H9 (cell line): ENCODE data around the gene SLC39A7. TPM values are rescaled to one million over a fixed set of nuclear protein-coding genes. Genes with fewer than 3 reads are reported as not detected.
A peak's percentile ranks its signal among the peaks of the same experiment; 100 is the strongest.

Experiments
- DNase-seq: peaks from one replicate; pipeline ENCODE4 v3.0.0-alpha.2; 2017
- H2AFZ ChIP-seq: one replicate; pipeline ENCODE4 v1.6.1; 2013; ENCODE audit warnings: mild to moderate bottlenecking, low read length, control low read depth, moderate library complexity
- H2AK5ac ChIP-seq: 2 replicates; pipeline ENCODE4 v1.6.1; 2013; ENCODE audit warnings: low read length, control low read depth, mixed read lengths; ENCODE audit not compliant: insufficient read length
- H2BK120ac ChIP-seq: one replicate; pipeline ENCODE4 v1.6.1; 2013; ENCODE audit warnings: low read depth, mild to moderate bottlenecking, low read length, control low read depth, inconsistent platforms; ENCODE audit not compliant: poor library complexity, severe bottlenecking
- H2BK12ac ChIP-seq: 2 replicates; pipeline ENCODE4 v1.6.1; 2013; ENCODE audit warnings: low read length, control low read depth, mixed read lengths, low read depth; ENCODE audit not compliant: insufficient read length
- H2BK15ac ChIP-seq: 2 replicates; pipeline ENCODE4 v1.6.1; 2013; ENCODE audit warnings: low read depth, low read length, control low read depth
- H2BK20ac ChIP-seq: one replicate; pipeline ENCODE4 v1.6.1; 2013; ENCODE audit warnings: low read depth, mild to moderate bottlenecking, low read length, control low read depth, inconsistent platforms; ENCODE audit not compliant: poor library complexity, severe bottlenecking
- H2BK5ac ChIP-seq: 2 replicates; pipeline ENCODE4 v1.6.1; 2013; ENCODE audit warnings: low read length, control low read depth, mixed read lengths; ENCODE audit not compliant: insufficient read length
- H3K14ac ChIP-seq: 2 replicates; pipeline ENCODE4 v1.6.1; 2013; ENCODE audit warnings: low read length, control low read depth; ENCODE audit not compliant: insufficient read depth
- H3K18ac ChIP-seq: 2 replicates; pipeline ENCODE4 v1.6.1; 2013; ENCODE audit warnings: low read depth, mild to moderate bottlenecking, mixed read lengths, low read length, control low read depth; ENCODE audit not compliant: insufficient read length
- H3K23ac ChIP-seq: 2 replicates; pipeline ENCODE4 v1.6.1; 2013; ENCODE audit warnings: low read length, control low read depth, mixed read lengths, low read depth; ENCODE audit not compliant: insufficient read length
- H3K23me2 ChIP-seq: 2 replicates; pipeline ENCODE4 v1.6.1; 2013; ENCODE audit warnings: low read depth, mild to moderate bottlenecking, mixed read lengths, low read length, control low read depth; ENCODE audit not compliant: insufficient read length, poor library complexity, severe bottlenecking
- H3K27ac ChIP-seq: 2 replicates; pipeline ENCODE4 v1.5.1; 2013; ENCODE audit warnings: low read length, control low read depth, mixed read lengths, low read depth; ENCODE audit not compliant: insufficient read length
- H3K27me3 ChIP-seq: 2 replicates; pipeline ENCODE4 v1.6.1; 2013; ENCODE audit warnings: low read length, control low read depth, inconsistent platforms; ENCODE audit not compliant: insufficient read depth
- H3K4ac ChIP-seq: 2 replicates; pipeline ENCODE4 v1.6.1; 2013; ENCODE audit warnings: low read depth, mild to moderate bottlenecking, control low read depth, inconsistent platforms, low read length, moderate library complexity
- H3K4me1 ChIP-seq: 2 replicates; pipeline ENCODE4 v1.6.1; 2013; ENCODE audit warnings: low read length, control low read depth, inconsistent platforms; ENCODE audit not compliant: insufficient read depth
- H3K4me2 ChIP-seq: 2 replicates; pipeline ENCODE4 v1.6.1; 2013; ENCODE audit warnings: low read length, control low read depth, mixed read lengths; ENCODE audit not compliant: insufficient read length, insufficient read depth
- H3K56ac ChIP-seq: 2 replicates; pipeline ENCODE4 v1.6.1; 2013; ENCODE audit warnings: low read depth, mild to moderate bottlenecking, mixed read lengths, low read length, control low read depth; ENCODE audit not compliant: insufficient read length
- H3K79me1 ChIP-seq: 2 replicates; pipeline ENCODE4 v1.6.1; 2013; ENCODE audit warnings: low read depth, mild to moderate bottlenecking, moderate library complexity, low read length, control low read depth, inconsistent platforms; ENCODE audit not compliant: insufficient read depth, poor library complexity, severe bottlenecking
- H3K79me2 ChIP-seq: 2 replicates; pipeline ENCODE4 v1.6.1; 2013; ENCODE audit warnings: low read length, control low read depth, inconsistent platforms; ENCODE audit not compliant: insufficient read depth
- H3K9ac ChIP-seq: 2 replicates; pipeline ENCODE4 v1.6.1; 2013; ENCODE audit warnings: low read length, control low read depth, mixed read lengths; ENCODE audit not compliant: insufficient read length; ENCODE audit errors: extremely low read depth
- H3K9me3 ChIP-seq: one replicate; pipeline ENCODE4 v1.6.1; 2013; ENCODE audit warnings: low read depth, low read length, inconsistent platforms; ENCODE audit not compliant: control insufficient read depth
- H3T11ph ChIP-seq: one replicate; pipeline ENCODE4 v1.6.1; 2013; ENCODE audit warnings: mild to moderate bottlenecking, low read length, control low read depth, inconsistent platforms
- H4K20me1 ChIP-seq: one replicate; pipeline ENCODE4 v1.6.1; 2013; ENCODE audit not compliant: control insufficient read depth, insufficient read length, insufficient read depth
- H4K5ac ChIP-seq: 2 replicates; pipeline ENCODE4 v1.6.1; 2013; ENCODE audit warnings: low read depth, mild to moderate bottlenecking, mixed read lengths, low read length, control low read depth; ENCODE audit not compliant: insufficient read length
- H4K8ac ChIP-seq: replicated peaks from 2 replicates; pipeline ENCODE4 v1.6.1; 2013; ENCODE audit warnings: low read length, control low read depth, mixed read lengths, low read depth; ENCODE audit not compliant: insufficient read length
- H4K91ac ChIP-seq: 2 replicates; pipeline ENCODE4 v1.6.1; 2013; ENCODE audit warnings: low read depth, mild to moderate bottlenecking, moderate library complexity, mixed read lengths, low read length, control low read depth; ENCODE audit not compliant: insufficient read length
- H3K27ac Mint-ChIP-seq, 3 experiments: 2 replicates in 2 of 3; 3 replicates in 1 of 3; pipeline ENCODE4 v1.8.0; 2020 to 2021; ENCODE audit warnings: mixed read lengths in 3 of 3, mild to moderate bottlenecking in 1 of 3, moderate library complexity in 1 of 3
- H3K27me3 Mint-ChIP-seq: 2 replicates; pipeline ENCODE4 v1.8.0; 2021; ENCODE audit warnings: low read depth, mild to moderate bottlenecking, moderate library complexity, mixed read lengths
- H3K36me3 Mint-ChIP-seq, 3 experiments: 2 replicates in 2 of 3; 3 replicates in 1 of 3; pipeline ENCODE4 v1.8.0; 2020 to 2021; ENCODE audit warnings: low read depth in 3 of 3, mixed read lengths in 3 of 3; ENCODE audit not compliant: insufficient read depth in 1 of 3
- H3K4me1 Mint-ChIP-seq, 2 experiments: 2 replicates each; pipeline ENCODE4 v1.8.0; 2020; ENCODE audit warnings: mixed read lengths in 2 of 2
- H3K4me3 Mint-ChIP-seq, 2 experiments: 2 replicates in 1 of 2; 3 replicates in 1 of 2; pipeline ENCODE4 v1.8.0; 2020 to 2021; ENCODE audit warnings: mild to moderate bottlenecking in 2 of 2, mixed read lengths in 2 of 2, moderate library complexity in 1 of 2
- H3K9me3 Mint-ChIP-seq, 2 experiments: 2 replicates in 1 of 2; 3 replicates in 1 of 2; pipeline ENCODE4 v1.8.0; 2020; ENCODE audit warnings: mild to moderate bottlenecking in 2 of 2, mixed read lengths in 2 of 2, moderate library complexity in 1 of 2
- CTCF ChIP-seq: fragments of 200-600 bp; sonication (generic); conservative IDR thresholded peaks from 3 replicates; pipeline ENCODE4 v1.8.0; 2021; ENCODE audit warnings: antibody characterized with exemption, mild to moderate bottlenecking
- WGBS: extraction: QIAGEN DNeasy Blood & Tissue Kit; methylation state at CpG from one replicate; pipeline ENCODE4 v1.1.7; 2013; ENCODE audit warnings: missing lambda C conversion rate, low lambda C conversion rate, mixed read lengths; ENCODE audit not compliant: insufficient read length; ENCODE audit errors: extremely low coverage; 5-methylcytosine and 5-hydroxymethylcytosine counted together
- total RNA-seq: library from RNA; stranded (reverse); gene quantifications from 2 replicates; pipeline ENCODE4 v1.2.1, GENCODE V29; 2021

The SLC39A7 gene
- total RNA-seq, 1 experiment from 2014 or later = 107 TPM

- H3T11ph ChIP-seq = no peak within 1 kb of the TSS
- H3K4ac ChIP-seq = no peak within 1 kb of the TSS
- H3K79me1 ChIP-seq = no peaks in the 10 kb centered on the region
- H3K4me1 ChIP-seq = no peaks in the 10 kb centered on the region
- no peak within 1 kb of the TSS for H2BK12ac ChIP-seq
- H3K18ac ChIP-seq = no peak within 1 kb of the TSS
- peaks cover 14 to 29% (median 25%) of the 10 kb centered on the region in 3 experiments; a peak in 6 of 7 replicates for H3K36me3 Mint-ChIP-seq
- no peak within 1 kb of the TSS for H3K27ac Mint-ChIP-seq
- H2AK5ac ChIP-seq = no peak within 1 kb of the TSS
- no peak within 1 kb of the TSS for H3K27ac ChIP-seq
- no peaks in the 10 kb centered on the region for H3K9me3 ChIP-seq
- peak within 1 kb of the TSS; percentile 76 to 91 for H3K4me3 Mint-ChIP-seq
- H3K14ac ChIP-seq = no peak within 1 kb of the TSS
- no peaks in the 10 kb centered on the region for H4K20me1 ChIP-seq
- no peak within 1 kb of the TSS for H2BK5ac ChIP-seq
- H3K27me3 Mint-ChIP-seq = peaks cover 58% of the 10 kb centered on the region
- no peak within 1 kb of the TSS for H3K23ac ChIP-seq
- no peak within 1 kb of the TSS for H2BK120ac ChIP-seq
- H3K4me1 Mint-ChIP-seq = peaks cover 12 to 18% of the 10 kb centered on the region in 2 experiments
- peaks cover 3% of the 10 kb centered on the region; the same call in 1 of the 2 replicates for H3K27me3 ChIP-seq
- no peaks in the 10 kb centered on the region for H3K79me2 ChIP-seq
- H4K8ac ChIP-seq = no peak within 1 kb of the TSS
- H3K9ac ChIP-seq = no peak within 1 kb of the TSS
- H4K91ac ChIP-seq = no peak within 1 kb of the TSS
- H3K23me2 ChIP-seq = peaks cover 11% of the 10 kb centered on the region
- no CpG with 5 or more reads among the region's 35 CpGs for WGBS
- no peak within 1 kb of the TSS for H2BK20ac ChIP-seq
- no peak for TF ChIP-seq CTCF
- peak within 1 kb of the TSS; percentile 84 for H3K4me2 ChIP-seq
- no peaks in the 10 kb centered on the region; a peak in 1 of 5 replicates for H3K9me3 Mint-ChIP-seq
- no peak within 1 kb of the TSS for H2BK15ac ChIP-seq
- no peak within 1 kb of the TSS for H3K56ac ChIP-seq
- no peak within 1 kb of the TSS for H4K5ac ChIP-seq
- no peak within 1 kb of the TSS for H2AFZ ChIP-seq
- no peak for DNase-seq
Measured at GRCh38 chr6:33192105-33192646, 8.5 kb upstream of the SLC39A7 start, which contains the start of gene COL11A2. TSS of gene COL11A2 (minus strand) at chr6:33192467. CDS start at chr6:33192240, 227 bp downstream.
